Astrocyte of the spinal cord (primary cell): ENCODE results near the gene RBX1.

Experiments used
- DNase-seq: peaks from one replicate; pipeline ENCODE4 v3.0.0; 2011; ENCODE audit warnings: low read depth, low spot score
- H3K4me3 ChIP-seq: 2 replicates; pipeline ENCODE4 v1.5.1; 2011; ENCODE audit warnings: low read depth, mild to moderate bottlenecking, low read length, moderate library complexity
- CTCF ChIP-seq: IDR thresholded peaks from 2 replicates; pipeline ENCODE4 v1.5.1; 2012; ENCODE audit warnings: low read depth, mild to moderate bottlenecking, low read length, inconsistent platforms
- in situ Hi-C: cut with HindIII; loops from 2 replicates; pipeline ENCODE4 v1.10.0; 2017; ENCODE audit warnings: low sequenced_read_pairs

Gene RBX1

GRCh38 chr22:40979871-40980270 is 28.7 kb downstream of the RBX1 start:
- no peak for TF ChIP-seq CTCF
- DNase-seq: no peak
- in situ Hi-C loops: no loop called here
- H3K4me3 ChIP-seq: no peak overlapping the region

GRCh38 chr22:40982482-40983385 is 31.6 kb downstream of the RBX1 start:
- H3K4me3 ChIP-seq: no peak overlapping the region
- in situ Hi-C loops: no loop called here
- DNase-seq: no peak
- no peak for TF ChIP-seq CTCF

GRCh38 chr22:40991298-40991697 is 40.1 kb downstream of the RBX1 start:
- no peak overlapping the region for H3K4me3 ChIP-seq
- no peak for DNase-seq
- in situ Hi-C loops: no loop called here
- TF ChIP-seq CTCF: no peak

- in situ Hi-C loops: no loop called here
Measured at GRCh38 chr22:40995821-40996220, 44.6 kb downstream of the RBX1 start.

GRCh38 chr22:40997520-40997919 is 46.3 kb downstream of the RBX1 start:
- H3K4me3 ChIP-seq: no peak overlapping the region
- TF ChIP-seq CTCF: no peak
- no peak for DNase-seq
- in situ Hi-C loops: no loop called here

More at GRCh38 chr22:40995821-40996220, 44.6 kb downstream of the RBX1 start:
- H3K4me3 ChIP-seq: no peak overlapping the region
- DNase-seq: no peak
- no peak for TF ChIP-seq CTCF

- TF ChIP-seq CTCF: no peak
- in situ Hi-C loops: no loop called here
- DNase-seq: no peak
- no peak overlapping the region for H3K4me3 ChIP-seq
Measured at GRCh38 chr22:41000040-41000565, 48.9 kb downstream of the RBX1 start.
